Measurements from ENCODE around the gene PEPD.

PEPD gene

DNA sequence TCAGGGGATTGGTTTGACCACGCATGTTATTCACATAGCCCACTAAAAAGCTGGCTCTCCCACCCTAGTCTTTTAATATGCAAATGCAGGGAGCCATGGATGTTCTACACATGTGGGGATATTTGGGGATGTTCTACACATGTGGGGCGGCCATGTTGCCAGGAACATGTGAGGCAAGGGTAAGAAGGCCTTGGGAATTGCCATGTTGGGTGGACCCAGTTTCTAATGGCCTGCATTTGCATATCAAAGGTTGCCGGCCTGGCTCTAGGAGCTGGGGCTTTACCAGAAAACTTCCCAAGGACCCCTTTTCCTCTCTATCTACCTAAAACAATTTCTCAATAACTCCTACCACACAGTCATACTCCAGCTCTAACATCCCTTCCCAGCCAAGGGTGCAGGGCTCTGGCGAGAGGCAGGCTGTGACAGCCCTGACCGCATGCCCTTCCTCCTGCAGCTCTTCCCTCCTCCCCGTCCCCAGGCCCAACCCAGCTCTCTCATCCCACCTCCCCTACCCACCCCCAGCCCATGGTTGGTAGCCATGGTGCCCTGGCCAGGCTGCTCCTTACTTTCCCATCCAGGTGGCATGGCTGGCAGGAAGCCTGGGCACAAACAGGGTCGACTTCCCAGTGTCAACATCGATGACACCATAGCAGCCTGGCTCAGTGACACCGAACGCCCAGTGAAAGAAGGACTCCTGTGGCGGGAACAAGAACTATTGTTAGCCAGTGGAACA is 11.0 kb downstream of the PEPD start:
- no peak for DNase-seq

GRCh38 chr19:33509774-33510173 is 11.8 kb downstream of the PEPD start:
- no peak for DNase-seq

DNA sequence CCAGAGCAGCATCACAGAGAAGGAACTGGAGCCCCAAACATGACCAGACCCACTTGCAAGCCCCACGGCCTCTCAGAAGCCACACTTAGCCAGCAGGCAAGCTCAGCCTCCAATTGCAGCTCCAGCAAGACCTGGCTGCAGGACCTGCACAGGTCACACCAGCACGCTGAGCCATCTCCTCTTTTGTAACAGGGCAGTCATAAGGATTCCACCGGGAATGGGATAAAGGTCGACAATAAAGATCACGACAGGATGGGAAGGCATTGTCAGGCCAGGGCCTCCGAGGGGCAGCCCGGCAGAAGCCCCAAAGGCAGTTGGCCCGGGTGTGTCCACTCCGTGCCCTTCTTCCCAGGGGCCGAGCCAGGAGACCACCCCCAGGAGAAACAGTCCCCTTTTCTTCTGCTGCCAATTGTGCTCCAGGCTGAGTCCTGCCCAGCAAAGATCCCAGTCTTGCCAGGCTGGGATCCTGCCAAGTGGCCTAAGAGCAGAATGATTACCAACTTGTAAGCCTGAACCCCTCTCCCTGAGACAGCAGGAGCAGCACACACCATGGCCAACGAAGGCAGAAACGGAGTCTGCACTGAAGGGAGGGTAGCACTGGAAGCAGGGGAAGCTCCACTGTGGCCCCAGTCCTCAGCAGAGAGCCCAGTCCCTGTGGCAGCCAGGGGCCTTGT is 12.5 kb downstream of the PEPD start:
- DNase-seq: no peak

- DNase-seq: no peak
These were observed 13.2 kb downstream of the PEPD start for GRCh38 chr19:33508431-33508830.

GRCh38 chr19:33508009-33508408 is 13.6 kb downstream of the PEPD start:
- no peak for DNase-seq

- DNase-seq: no peak
These were observed 14.3 kb downstream of the PEPD start for GRCh38 chr19:33507021-33507956.

- DNase-seq: no peak
These were observed 15.1 kb downstream of the PEPD start for GRCh38 chr19:33506498-33506897.

GRCh38 chr19:33505823-33506222 is 15.8 kb downstream of the PEPD start:
- no peak for DNase-seq

GRCh38 chr19:33505148-33505547 is 16.4 kb downstream of the PEPD start:
- DNase-seq: no peak

DNA sequence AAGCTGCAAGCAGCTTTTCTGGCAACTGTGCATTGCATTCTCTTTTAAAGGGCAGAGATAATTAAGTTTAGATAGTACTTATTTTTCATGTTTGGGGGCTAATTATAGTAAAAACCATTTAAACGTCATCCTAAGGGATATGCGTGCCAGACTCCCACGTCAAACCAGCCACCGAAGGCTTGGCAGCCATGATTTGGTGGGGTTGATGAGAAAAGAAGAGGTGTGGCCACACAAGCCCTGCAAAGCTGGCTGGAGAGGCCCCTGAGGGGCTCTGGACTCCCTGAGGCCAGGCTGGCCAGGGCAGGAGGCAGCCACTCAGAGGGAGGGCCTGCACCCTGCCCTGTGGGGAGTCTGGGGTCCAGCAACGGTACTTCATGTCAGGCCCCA is 17.5 kb downstream of the PEPD start:
- no peak for DNase-seq

DNA sequence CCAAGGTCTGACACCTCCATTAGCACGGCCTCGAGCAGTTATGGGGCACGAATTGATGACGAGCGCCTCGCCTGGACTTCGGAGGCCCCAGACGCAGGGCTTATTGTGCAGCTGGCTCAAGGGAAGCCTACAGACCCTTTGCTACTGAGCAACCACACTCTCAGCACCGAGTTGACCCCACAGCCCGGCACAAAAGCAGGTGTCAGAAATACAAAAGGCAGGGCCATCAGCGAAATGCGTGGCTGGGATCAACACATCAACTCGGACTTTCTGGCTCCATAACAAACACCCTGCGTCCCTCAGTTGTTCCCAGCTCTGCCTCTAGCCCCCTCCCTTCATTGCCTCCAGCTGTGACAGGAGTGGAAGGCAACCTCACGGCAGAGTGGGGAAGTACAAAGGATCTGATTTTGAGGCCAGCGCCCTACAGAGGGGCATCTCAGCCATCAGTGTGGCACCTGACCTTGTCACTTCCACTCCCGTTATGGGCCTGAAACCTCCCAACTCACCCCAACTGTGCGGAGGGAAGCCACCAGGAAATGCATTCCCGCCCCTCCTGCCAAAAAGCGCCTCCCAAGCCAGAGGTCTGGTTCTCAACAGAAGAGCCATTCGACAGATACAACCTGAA is 18.0 kb downstream of the PEPD start:
- DNase-seq: no peak

DNA sequence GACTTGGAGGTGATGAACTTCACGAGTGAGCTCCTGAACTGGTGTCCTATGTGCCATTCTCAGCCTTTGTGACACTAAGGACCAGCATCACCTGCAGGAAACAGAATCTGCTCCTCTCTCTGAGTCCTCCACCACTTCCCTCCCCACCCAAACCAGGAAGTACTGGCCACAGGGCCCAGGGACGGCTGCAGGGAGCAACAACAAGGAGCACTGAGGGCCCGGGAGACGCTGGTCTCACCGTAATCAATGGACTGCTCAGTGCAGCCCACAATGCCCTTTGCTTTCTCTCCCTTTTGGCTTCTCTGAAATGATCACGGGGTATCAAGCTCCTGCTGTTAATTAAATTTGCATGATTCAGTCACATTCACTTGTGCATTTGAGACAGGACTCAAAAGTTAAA is 18.6 kb downstream of the PEPD start:
- DNase-seq: no peak

- DNase-seq: no peak
These were observed 19.1 kb downstream of the PEPD start for GRCh38 chr19:33502521-33502920.

- no peak for DNase-seq
These were observed 19.8 kb downstream of the PEPD start for GRCh38 chr19:33501693-33502356.

GRCh38 chr19:33500991-33501390 is 20.6 kb downstream of the PEPD start:
- no peak for DNase-seq

DNA sequence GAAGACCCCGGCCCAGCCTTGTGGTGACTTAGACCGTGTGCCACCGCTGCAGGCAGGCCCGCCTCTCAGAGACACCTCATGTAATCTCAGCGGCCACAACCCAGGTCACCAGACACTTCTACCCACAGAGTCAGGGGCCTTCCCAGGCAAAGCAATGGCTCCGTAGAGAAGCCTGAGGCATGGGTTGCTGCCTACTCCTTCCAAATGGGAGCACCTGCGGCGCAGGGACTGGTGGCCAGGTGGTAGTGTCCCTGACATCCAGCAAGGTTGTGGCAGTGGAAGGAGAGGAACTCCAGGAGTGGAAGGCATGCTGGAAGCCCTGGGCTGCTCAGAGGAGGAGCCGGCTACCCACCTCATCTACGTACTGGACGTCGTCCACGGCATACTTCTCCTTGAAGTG is 21.0 kb downstream of the PEPD start:
- no peak for DNase-seq

- no peak for DNase-seq
These were observed 21.7 kb downstream of the PEPD start for GRCh38 chr19:33499671-33500506.

GRCh38 chr19:33499248-33499647 is 22.3 kb downstream of the PEPD start:
- no peak for DNase-seq

DNA sequence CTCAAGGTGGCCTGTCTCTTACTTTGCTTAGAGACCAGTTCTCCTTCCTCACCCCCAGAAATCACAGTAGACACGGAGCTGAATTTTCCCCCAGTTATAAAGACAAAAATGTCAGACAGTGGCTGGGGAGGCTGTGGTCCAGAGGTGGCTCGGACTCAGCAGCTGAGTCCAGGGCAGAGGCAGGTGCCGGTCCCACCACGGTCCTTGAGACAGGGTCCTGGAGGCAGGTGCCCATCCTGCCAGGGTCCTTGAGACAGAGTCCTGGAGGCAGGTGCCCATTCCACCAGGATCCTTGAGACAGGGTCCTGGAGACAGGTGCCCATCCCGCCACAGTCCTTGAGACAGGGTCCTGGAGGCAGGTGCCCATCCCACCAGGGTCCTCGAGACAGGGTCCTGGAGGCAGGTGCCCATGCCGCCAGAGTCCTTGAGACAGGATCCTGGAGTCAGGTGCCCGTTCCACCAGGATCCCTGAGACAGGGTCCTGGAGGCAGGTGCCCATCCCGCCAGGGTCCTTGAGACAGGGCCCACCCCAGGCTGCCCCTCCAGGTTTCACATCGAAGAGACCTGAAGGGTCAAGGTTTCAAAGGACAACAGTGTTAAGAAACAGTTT is 23.1 kb downstream of the PEPD start:
- no peak for DNase-seq

- DNase-seq: no peak
These were observed 23.8 kb downstream of the PEPD start for GRCh38 chr19:33497778-33498175.

GRCh38 chr19:33497131-33497777 is 24.3 kb downstream of the PEPD start:
- no peak for DNase-seq
